Astrocyte (in vitro differentiated cells and primary cell): ENCODE measurements around the gene LYRM2. TPM values are rescaled to one million over a fixed set of nuclear protein-coding genes. Genes with fewer than 3 reads are reported as not detected.

Experiments
- DNase-seq: peaks from one replicate; pipeline ENCODE4 v3.0.0-alpha.2; 2010; ENCODE audit warnings: low read depth
- FAIRE-seq: peaks from 2 replicates; lab custom pipeline; 2011; peaks lifted over from hg19 to GRCh38; lab: Jason Lieb, UNC
- H2AFZ ChIP-seq: 2 replicates; pipeline ENCODE4 v1.6.0; 2012; ENCODE audit warnings: low read depth, low read length, inconsistent platforms
- H3K27ac ChIP-seq: 2 replicates; pipeline ENCODE4 v1.5.1; 2011; ENCODE audit warnings: low read depth, low read length, inconsistent platforms
- H3K27me3 ChIP-seq: 2 replicates; pipeline ENCODE4 v1.6.0; 2011; ENCODE audit warnings: low read length, inconsistent platforms; ENCODE audit not compliant: insufficient read depth
- H3K36me3 ChIP-seq: 2 replicates; pipeline ENCODE4 v1.5.1; 2011; ENCODE audit warnings: low read length, inconsistent platforms; ENCODE audit not compliant: insufficient read depth
- H3K4me1 ChIP-seq: 2 replicates; pipeline ENCODE4 v1.5.1; 2011; ENCODE audit warnings: low read length, inconsistent platforms; ENCODE audit not compliant: insufficient read depth
- H3K4me2 ChIP-seq: 2 replicates; pipeline ENCODE4 v1.6.0; 2012; ENCODE audit warnings: low read length, inconsistent platforms
- H3K4me3 ChIP-seq: 2 replicates; pipeline ENCODE4 v1.5.1; 2011; ENCODE audit warnings: low read depth, mild to moderate bottlenecking, low read length, inconsistent platforms; ENCODE audit not compliant: insufficient read depth
- H3K79me2 ChIP-seq: 2 replicates; pipeline ENCODE4 v1.6.0; 2012; ENCODE audit warnings: mild to moderate bottlenecking, low read length, inconsistent platforms; ENCODE audit not compliant: insufficient read depth
- H3K9ac ChIP-seq: 2 replicates; pipeline ENCODE4 v1.6.0; 2012; ENCODE audit warnings: mild to moderate bottlenecking, low read length, inconsistent platforms
- H3K9me3 ChIP-seq: 2 replicates; pipeline ENCODE4 v1.5.1; 2012; ENCODE audit warnings: low read depth, mild to moderate bottlenecking, low read length, inconsistent platforms; ENCODE audit not compliant: insufficient read depth
- H4K20me1 ChIP-seq: 2 replicates; pipeline ENCODE4 v1.6.0; 2012; ENCODE audit warnings: low read length, inconsistent platforms; ENCODE audit not compliant: insufficient read depth
- H3K27ac Mint-ChIP-seq: one replicate; pipeline ENCODE4 v1.8.0; 2021; ENCODE audit warnings: mild to moderate bottlenecking, mixed read lengths; ENCODE audit not compliant: unreplicated experiment
- H3K27me3 Mint-ChIP-seq: one replicate; pipeline ENCODE4 v1.8.0; 2021; ENCODE audit warnings: low read depth, mixed read lengths; ENCODE audit not compliant: unreplicated experiment
- H3K36me3 Mint-ChIP-seq: one replicate; pipeline ENCODE4 v1.8.0; 2021; ENCODE audit warnings: low read depth, mixed read lengths; ENCODE audit not compliant: unreplicated experiment
- H3K4me1 Mint-ChIP-seq: one replicate; pipeline ENCODE4 v1.8.0; 2021; ENCODE audit warnings: low read depth, mixed read lengths; ENCODE audit not compliant: unreplicated experiment
- H3K4me3 Mint-ChIP-seq: one replicate; pipeline ENCODE4 v1.8.0; 2021; ENCODE audit warnings: mild to moderate bottlenecking, moderate library complexity, mixed read lengths; ENCODE audit not compliant: unreplicated experiment
- H3K9me3 Mint-ChIP-seq: one replicate; pipeline ENCODE4 v1.8.0; 2021; ENCODE audit warnings: mild to moderate bottlenecking, mixed read lengths; ENCODE audit not compliant: unreplicated experiment
- CTCF ChIP-seq: IDR thresholded peaks from 2 replicates; pipeline ENCODE4 v1.5.1; 2011; ENCODE audit warnings: low read depth, mild to moderate bottlenecking, inconsistent platforms, low read length, moderate library complexity; ENCODE audit not compliant: insufficient read depth
- EZH2 ChIP-seq: IDR thresholded peaks from 2 replicates; pipeline ENCODE4 v1.6.1; 2012; ENCODE audit warnings: mild to moderate bottlenecking, low read length, inconsistent platforms; ENCODE audit not compliant: insufficient read depth
- total RNA-seq: library from RNA; stranded (reverse); gene quantifications from 2 replicates; pipeline ENCODE4 v1.2.1, GENCODE V29; 2021

The LYRM2 gene
- total RNA-seq, 1 donor from 2014 or later: 39.2 TPM

DNA sequence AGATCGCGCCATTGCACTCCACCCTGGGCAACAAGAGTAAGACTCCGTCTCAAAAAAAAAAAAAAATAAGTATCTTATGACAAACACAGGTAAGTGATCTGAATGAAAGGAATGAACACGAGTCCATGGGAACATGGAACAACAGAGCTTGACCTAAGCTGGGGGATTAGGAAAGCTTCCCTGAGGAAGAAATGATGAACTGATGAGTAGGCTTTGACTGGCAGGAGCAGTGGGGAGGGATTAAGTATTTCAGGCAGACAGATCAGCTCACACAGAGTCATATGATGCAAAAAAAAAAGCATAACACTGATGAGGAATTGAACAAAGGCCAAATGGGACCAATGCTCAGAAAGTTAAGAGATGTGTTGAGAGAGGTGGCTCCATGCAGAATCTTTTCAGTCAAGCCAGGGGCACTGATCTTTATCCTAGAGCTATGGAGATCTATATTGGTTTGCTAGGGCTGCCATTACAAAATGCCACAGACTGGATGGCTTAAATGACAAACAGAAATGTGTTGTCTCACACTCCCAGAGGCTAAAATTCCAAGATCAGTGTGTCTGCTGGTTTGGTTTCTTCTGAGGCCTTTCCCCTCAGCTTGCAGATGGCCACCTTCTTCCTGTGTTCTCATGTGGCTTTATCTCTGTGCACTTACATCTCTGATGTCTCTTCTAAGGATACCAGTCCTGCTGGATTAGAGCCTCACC is 120.0 kb downstream of the LYRM2 start:
- Mint-ChIP-seq H3K36me3 (no peaks in the 10 kb centered on the region), H3K27me3 (no peaks in the 10 kb centered on the region), H3K9me3 (no peaks in the 10 kb centered on the region), H3K4me1 (no peaks in the 10 kb centered on the region), H3K27ac (no peak overlapping the region), H3K4me3 (no peak overlapping the region)
- Histone ChIP-seq H3K4me1 (no peaks in the 10 kb centered on the region), H3K27ac (no peak overlapping the region), H3K27me3 (no peaks in the 10 kb centered on the region), H3K4me3 (no peak overlapping the region), H3K4me2 (no peak overlapping the region), H3K36me3 (no peaks in the 10 kb centered on the region), H4K20me1 (no peaks in the 10 kb centered on the region), H2AFZ (no peak overlapping the region), H3K9ac (no peak overlapping the region), H3K9me3 (no peaks in the 10 kb centered on the region), H3K79me2 (no peaks in the 10 kb centered on the region)
- no peak for FAIRE-seq
- no peak for DNase-seq
- TF ChIP-seq EZH2 (no peak), CTCF (no peak)

Other genes with a start within 250 kb of the LYRM2 start
- 3.8 and 5.2 TPM in 2 replicates for gene RRAGD, start 226.5 kb downstream of the LYRM2 start, total RNA-seq
- gene ANKRD6, start 205.6 kb downstream of the LYRM2 start, total RNA-seq: 13.5 and 14.0 TPM in 2 replicates
- 34.8 and 35.7 TPM in 2 replicates for gene MDN1, start 181.0 kb upstream of the LYRM2 start, total RNA-seq
- gene CASP8AP2, start 191.1 kb upstream of the LYRM2 start, total RNA-seq: 12.1 and 12.6 TPM in 2 replicates